GM12878 (cell line): Measurements from ENCODE around the gene ATG12. TPM values are rescaled to one million over a fixed set of nuclear protein-coding genes. Genes with fewer than 3 reads are reported as not detected.

ENCODE experiments used
- ATAC-seq: fragments of 200-7000 bp; cut with Tn5 transposase; 3 replicates; pipeline ENCODE4 v1.9.1; 2020; ENCODE audit warnings: mild to moderate bottlenecking, moderate library complexity
- BruUV-seq: library from RNA; stranded (reverse); fragments of 400-500 nt; replicated peaks from 2 replicates; lab custom pipeline; 2021; lab: Mats Ljungman, UMichigan
- CTCF ChIA-PET: fragments of 300-600 bp; sonication (Branson Sonifier 250); formaldehyde crosslinking; extraction: SDS; loops from one replicate; lab custom pipeline; 2021; ENCODE audit warnings: inconsistent platforms; lab: Yijun Ruan, JAX
- POLR2A ChIA-PET: fragments of 350-600 bp; formaldehyde crosslinking; extraction: SDS; loops from one replicate; lab custom pipeline; 2021; ENCODE audit warnings: inconsistent platforms; lab: Charles Lee
- RAD21 ChIA-PET: fragments of 300-600 bp; sonication (Branson Sonifier 250); formaldehyde crosslinking; loops from one replicate; lab custom pipeline; 2023; ENCODE audit warnings: antibody characterized with exemption; ENCODE audit not compliant: unreplicated experiment; lab: Charles Lee
- SMC1A ChIA-PET: fragments of 300-600 bp; sonication (Branson Sonifier 250); formaldehyde crosslinking; loops from one replicate; lab custom pipeline; 2023; ENCODE audit not compliant: unreplicated experiment, uncharacterized antibody; lab: Charles Lee
- DNase-seq: peaks from one replicate; pipeline ENCODE4 v3.0.0-alpha.2; 2011; ENCODE audit warnings: low read depth, low spot score
- FAIRE-seq: peaks from 3 replicates; lab custom pipeline; 2011; peaks lifted over from hg19 to GRCh38; lab: Jason Lieb, UNC
- H2AFZ ChIP-seq: 2 replicates; pipeline ENCODE4 v1.6.0; 2011; ENCODE audit warnings: low read depth, low read length, control low read depth; ENCODE audit not compliant: control insufficient read depth
- H3K27ac ChIP-seq: 2 replicates; pipeline ENCODE4 v1.5.1; 2011; ENCODE audit warnings: control low read depth; ENCODE audit not compliant: control insufficient read depth, insufficient read depth
- H3K27me3 ChIP-seq, 2 experiments: replicated peaks in 1 of 2; 2 replicates each; pipeline versions ENCODE4 v1.6.0 to v1.6.1; 2011; ENCODE audit warnings: low read length in 1 of 2; ENCODE audit not compliant: control insufficient read depth in 2 of 2, insufficient read depth in 2 of 2
- H3K36me3 ChIP-seq, 2 experiments: 2 replicates each; pipeline ENCODE4 v1.5.1; 2011; ENCODE audit warnings: low read length in 1 of 2; ENCODE audit not compliant: control insufficient read depth in 2 of 2, insufficient read depth in 2 of 2
- H3K4me1 ChIP-seq: 2 replicates; pipeline ENCODE4 v1.6.1; 2011; ENCODE audit warnings: mild to moderate bottlenecking, low read length, moderate library complexity, mixed read lengths; ENCODE audit not compliant: control insufficient read depth, insufficient read depth
- H3K4me2 ChIP-seq: 2 replicates; pipeline ENCODE4 v1.6.0; 2011; ENCODE audit warnings: control low read depth; ENCODE audit not compliant: control insufficient read depth, insufficient read depth
- H3K4me3 ChIP-seq: fragments of 200-600 bp; sonication (generic); 2 replicates; pipeline ENCODE4 v1.5.1; 2016
- H3K79me2 ChIP-seq: 2 replicates; pipeline ENCODE4 v1.6.0; 2011; ENCODE audit warnings: low read length; ENCODE audit not compliant: control insufficient read depth, insufficient read depth
- H3K9ac ChIP-seq: 2 replicates; pipeline ENCODE4 v1.8.0; 2011; ENCODE audit warnings: low read length, control low read depth, mixed read lengths; ENCODE audit not compliant: control insufficient read depth, insufficient read depth
- H3K9me3 ChIP-seq: replicated peaks from 3 replicates; pipeline ENCODE4 v1.5.1; 2011; ENCODE audit warnings: mild to moderate bottlenecking, low read length; ENCODE audit not compliant: control insufficient read depth, insufficient read depth
- H4K20me1 ChIP-seq: 2 replicates; pipeline ENCODE4 v1.6.0; 2011; ENCODE audit not compliant: control insufficient read depth, insufficient read depth
- BACH1 ChIP-seq: fragments of 450-650 bp; IDR thresholded peaks from 2 replicates; pipeline ENCODE4 v1.6.1; 2017; ENCODE audit warnings: mild to moderate bottlenecking, borderline replicate concordance
- CEBPB ChIP-seq, 2 experiments: fragments of 150-350 bp in 1 of 2; IDR thresholded peaks; 2 replicates each; pipeline ENCODE4 v1.6.1; 2012 to 2014; ENCODE audit warnings: low read depth in 2 of 2, low read length in 2 of 2, borderline replicate concordance in 1 of 2, inconsistent platforms in 1 of 2
- MEF2A ChIP-seq: IDR thresholded peaks from 2 replicates; pipeline ENCODE4 v1.6.1; 2011; ENCODE audit warnings: low read depth, mild to moderate bottlenecking, low read length, moderate library complexity; ENCODE audit not compliant: insufficient read depth
- NFYA ChIP-seq: IDR thresholded peaks from 2 replicates; pipeline ENCODE4 v1.6.1; 2011; ENCODE audit warnings: low read depth, mild to moderate bottlenecking, low read length, improper control_type of control experiment, borderline replicate concordance
- NR2C2 ChIP-seq: IDR thresholded peaks from 2 replicates; pipeline ENCODE4 v1.6.1; 2011; ENCODE audit warnings: borderline replicate concordance, low read depth; ENCODE audit not compliant: control insufficient read depth, insufficient read length
- RUNX3 ChIP-seq: IDR thresholded peaks from 2 replicates; pipeline ENCODE4 v1.6.1; 2012; ENCODE audit warnings: low read length, inconsistent platforms
- SREBF2 ChIP-seq: IDR thresholded peaks from 2 replicates; pipeline ENCODE4 v1.6.1; 2012; ENCODE audit warnings: mild to moderate bottlenecking, low read length
- ZBED1 ChIP-seq: IDR thresholded peaks from 2 replicates; pipeline ENCODE4 v1.6.1; 2016; ENCODE audit warnings: borderline replicate concordance
- in situ Hi-C: fragments of 300-500 bp; cut with MboI; formaldehyde crosslinking; loops from 9 replicates; pipeline ENCODE4 v1.14.3; 2018; ENCODE audit warnings: mixed read lengths
- intact Hi-C: fragments of 100-400 bp; cut with micrococcal nuclease; formaldehyde crosslinking; loops from one replicate; pipeline ENCODE4 v1.14.2; 2022; ENCODE audit not compliant: unreplicated experiment
- polyA plus RNA-seq, 11 experiments: library from polyadenylated mRNA; depleted of rRNA in 4 of 11; unstranded in 6 of 11; stranded (reverse) in 5 of 11; fragments of >200 nt; fragmentation: Nextera tagmentation in 4 of 11; fragmentation: Illumina TruSeq in 1 of 11; extraction: Ambion mirVana in 4 of 11; extraction: Trizol in 1 of 11; gene quantifications; 1 replicate in 1 of 11; 2 replicates in 10 of 11; pipeline versions ENCODE4 v1.2.1 to v1.2.3, GENCODE V29; 2011 to 2016; ENCODE audit warnings: inconsistent platforms in 2 of 11, missing spikeins in 2 of 11, low read depth in 1 of 11
- total RNA-seq, 4 experiments: library from RNA; depleted of rRNA in 3 of 4; stranded (reverse); fragments of >200 nt in 3 of 4; fragmentation: Illumina TruSeq in 1 of 4; extraction: Trizol in 1 of 4; gene quantifications; 2 replicates each; pipeline versions ENCODE4 v1.2.1 to v1.2.3, GENCODE V29; 2013 to 2021
- TF ChIP-seq, protein P1 (sequence below): fragments of 450-650 bp; IDR thresholded peaks from 2 replicates; pipeline ENCODE4 v1.6.1; 2018; ENCODE audit warnings: mild to moderate bottlenecking, low read depth, moderate library complexity; ENCODE audit not compliant: partially characterized antibody
- TF ChIP-seq, protein P2 (sequence below): fragments of 450-650 bp; IDR thresholded peaks from 2 replicates; pipeline ENCODE4 v1.6.1; 2017; ENCODE audit warnings: mild to moderate bottlenecking, moderate library complexity
- TF ChIP-seq, protein P3 (sequence below): IDR thresholded peaks from 2 replicates; pipeline ENCODE4 v1.6.1; 2012; ENCODE audit warnings: mild to moderate bottlenecking, low read depth, low read length
- TF ChIP-seq, protein P4 (sequence below): IDR thresholded peaks from 2 replicates; pipeline ENCODE4 v1.6.1; 2011; ENCODE audit warnings: borderline replicate concordance, low read depth, mild to moderate bottlenecking, moderate library complexity, mixed read lengths, low read length; ENCODE audit not compliant: insufficient read depth; ENCODE audit errors: extremely low read length

ATG12 gene
- total and polyA plus RNA-seq, 10 of the 15 experiments (the other 5 are each of a cell fraction or from before 2014, with no cell fraction given) = 23.2 to 92.0 (median 58.6) TPM

DNA sequence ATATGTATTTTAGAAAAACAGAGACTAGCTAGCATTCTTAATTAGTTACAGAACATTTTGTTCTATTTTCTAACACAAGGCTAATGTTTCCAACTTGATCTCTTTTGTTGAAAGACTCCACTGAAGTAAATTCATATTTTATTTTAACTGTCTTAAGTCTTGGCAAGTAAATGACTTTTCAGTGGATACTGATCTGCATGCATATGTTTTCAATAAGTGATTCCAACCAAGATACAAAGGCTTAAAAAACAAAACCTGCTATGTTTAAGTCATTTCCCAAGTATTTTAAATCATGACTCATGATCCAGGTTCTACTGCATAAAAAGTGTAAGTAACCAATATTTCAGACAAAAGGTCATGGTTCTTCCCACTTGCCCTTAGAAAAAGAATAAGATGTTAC lies 30.6 kb downstream of the ATG12 start:
- ATAC-seq (no peak), DNase-seq (no peak), FAIRE-seq (no peak)
- Histone ChIP-seq H3K27me3 (peaks cover 4 to 8% of the 10 kb centered on the region in 2 experiments), H3K79me2 (no peaks in the 10 kb centered on the region), H4K20me1 (no peaks in the 10 kb centered on the region), H3K4me2 (no peak overlapping the region), H3K27ac (no peak overlapping the region), H3K4me3 (no peak overlapping the region), H3K9me3 (no peaks in the 10 kb centered on the region), H3K36me3 (no peaks in the 10 kb centered on the region), H3K4me1 (no peaks in the 10 kb centered on the region), H3K9ac (no peak overlapping the region), H2AFZ (no peak overlapping the region)
- SMC1A ChIA-PET = interaction anchor here (0.6 kb wide), 1 partner anchor 321 kb away, joined by 3 read pairs; no protein-coding TSS in a partner anchor
- in situ Hi-C loops (no loop called here), intact Hi-C loops (no loop called here)
- RAD21 ChIA-PET = no interaction called here
- CTCF ChIA-PET = interaction anchor here (1.0 to 1.2 kb wide), 2 partner anchors 29 to 146 kb away, joined by 3 read pairs; no protein-coding TSS in a partner anchor
- no TSS peak for BruUV-seq
- POLR2A ChIA-PET = no interaction called here
- TF ChIP-seq NFYA (no peak), BACH1 (no peak), NR2C2 (no peak), MEF2A (no peak), CEBPB (IDR thresholded peaks at IDR 0.05; ENCODE audit: borderline replicate concordance in 1 of 2, low read depth in 2 of 2, low read length in 2 of 2) (no peak), ZBED1 (no peak), SREBF2 (no peak), RUNX3 (no peak)
- TF ChIP-seq, protein P1, sequence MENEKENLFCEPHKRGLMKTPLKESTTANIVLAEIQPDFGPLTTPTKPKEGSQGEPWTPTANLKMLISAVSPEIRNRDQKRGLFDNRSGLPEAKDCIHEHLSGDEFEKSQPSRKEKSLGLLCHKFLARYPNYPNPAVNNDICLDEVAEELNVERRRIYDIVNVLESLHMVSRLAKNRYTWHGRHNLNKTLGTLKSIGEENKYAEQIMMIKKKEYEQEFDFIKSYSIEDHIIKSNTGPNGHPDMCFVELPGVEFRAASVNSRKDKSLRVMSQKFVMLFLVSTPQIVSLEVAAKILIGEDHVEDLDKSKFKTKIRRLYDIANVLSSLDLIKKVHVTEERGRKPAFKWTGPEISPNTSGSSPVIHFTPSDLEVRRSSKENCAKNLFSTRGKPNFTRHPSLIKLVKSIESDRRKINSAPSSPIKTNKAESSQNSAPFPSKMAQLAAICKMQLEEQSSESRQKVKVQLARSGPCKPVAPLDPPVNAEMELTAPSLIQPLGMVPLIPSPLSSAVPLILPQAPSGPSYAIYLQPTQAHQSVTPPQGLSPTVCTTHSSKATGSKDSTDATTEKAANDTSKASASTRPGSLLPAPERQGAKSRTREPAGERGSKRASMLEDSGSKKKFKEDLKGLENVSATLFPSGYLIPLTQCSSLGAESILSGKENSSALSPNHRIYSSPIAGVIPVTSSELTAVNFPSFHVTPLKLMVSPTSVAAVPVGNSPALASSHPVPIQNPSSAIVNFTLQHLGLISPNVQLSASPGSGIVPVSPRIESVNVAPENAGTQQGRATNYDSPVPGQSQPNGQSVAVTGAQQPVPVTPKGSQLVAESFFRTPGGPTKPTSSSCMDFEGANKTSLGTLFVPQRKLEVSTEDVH = no peak
- TF ChIP-seq, protein P2, sequence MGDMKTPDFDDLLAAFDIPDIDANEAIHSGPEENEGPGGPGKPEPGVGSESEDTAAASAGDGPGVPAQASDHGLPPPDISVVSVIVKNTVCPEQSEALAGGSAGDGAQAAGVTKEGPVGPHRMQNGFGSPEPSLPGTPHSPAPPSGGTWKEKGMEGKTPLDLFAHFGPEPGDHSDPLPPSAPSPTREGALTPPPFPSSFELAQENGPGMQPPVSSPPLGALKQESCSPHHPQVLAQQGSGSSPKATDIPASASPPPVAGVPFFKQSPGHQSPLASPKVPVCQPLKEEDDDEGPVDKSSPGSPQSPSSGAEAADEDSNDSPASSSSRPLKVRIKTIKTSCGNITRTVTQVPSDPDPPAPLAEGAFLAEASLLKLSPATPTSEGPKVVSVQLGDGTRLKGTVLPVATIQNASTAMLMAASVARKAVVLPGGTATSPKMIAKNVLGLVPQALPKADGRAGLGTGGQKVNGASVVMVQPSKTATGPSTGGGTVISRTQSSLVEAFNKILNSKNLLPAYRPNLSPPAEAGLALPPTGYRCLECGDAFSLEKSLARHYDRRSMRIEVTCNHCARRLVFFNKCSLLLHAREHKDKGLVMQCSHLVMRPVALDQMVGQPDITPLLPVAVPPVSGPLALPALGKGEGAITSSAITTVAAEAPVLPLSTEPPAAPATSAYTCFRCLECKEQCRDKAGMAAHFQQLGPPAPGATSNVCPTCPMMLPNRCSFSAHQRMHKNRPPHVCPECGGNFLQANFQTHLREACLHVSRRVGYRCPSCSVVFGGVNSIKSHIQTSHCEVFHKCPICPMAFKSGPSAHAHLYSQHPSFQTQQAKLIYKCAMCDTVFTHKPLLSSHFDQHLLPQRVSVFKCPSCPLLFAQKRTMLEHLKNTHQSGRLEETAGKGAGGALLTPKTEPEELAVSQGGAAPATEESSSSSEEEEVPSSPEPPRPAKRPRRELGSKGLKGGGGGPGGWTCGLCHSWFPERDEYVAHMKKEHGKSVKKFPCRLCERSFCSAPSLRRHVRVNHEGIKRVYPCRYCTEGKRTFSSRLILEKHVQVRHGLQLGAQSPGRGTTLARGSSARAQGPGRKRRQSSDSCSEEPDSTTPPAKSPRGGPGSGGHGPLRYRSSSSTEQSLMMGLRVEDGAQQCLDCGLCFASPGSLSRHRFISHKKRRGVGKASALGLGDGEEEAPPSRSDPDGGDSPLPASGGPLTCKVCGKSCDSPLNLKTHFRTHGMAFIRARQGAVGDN = no peak
- TF ChIP-seq, protein P3, sequence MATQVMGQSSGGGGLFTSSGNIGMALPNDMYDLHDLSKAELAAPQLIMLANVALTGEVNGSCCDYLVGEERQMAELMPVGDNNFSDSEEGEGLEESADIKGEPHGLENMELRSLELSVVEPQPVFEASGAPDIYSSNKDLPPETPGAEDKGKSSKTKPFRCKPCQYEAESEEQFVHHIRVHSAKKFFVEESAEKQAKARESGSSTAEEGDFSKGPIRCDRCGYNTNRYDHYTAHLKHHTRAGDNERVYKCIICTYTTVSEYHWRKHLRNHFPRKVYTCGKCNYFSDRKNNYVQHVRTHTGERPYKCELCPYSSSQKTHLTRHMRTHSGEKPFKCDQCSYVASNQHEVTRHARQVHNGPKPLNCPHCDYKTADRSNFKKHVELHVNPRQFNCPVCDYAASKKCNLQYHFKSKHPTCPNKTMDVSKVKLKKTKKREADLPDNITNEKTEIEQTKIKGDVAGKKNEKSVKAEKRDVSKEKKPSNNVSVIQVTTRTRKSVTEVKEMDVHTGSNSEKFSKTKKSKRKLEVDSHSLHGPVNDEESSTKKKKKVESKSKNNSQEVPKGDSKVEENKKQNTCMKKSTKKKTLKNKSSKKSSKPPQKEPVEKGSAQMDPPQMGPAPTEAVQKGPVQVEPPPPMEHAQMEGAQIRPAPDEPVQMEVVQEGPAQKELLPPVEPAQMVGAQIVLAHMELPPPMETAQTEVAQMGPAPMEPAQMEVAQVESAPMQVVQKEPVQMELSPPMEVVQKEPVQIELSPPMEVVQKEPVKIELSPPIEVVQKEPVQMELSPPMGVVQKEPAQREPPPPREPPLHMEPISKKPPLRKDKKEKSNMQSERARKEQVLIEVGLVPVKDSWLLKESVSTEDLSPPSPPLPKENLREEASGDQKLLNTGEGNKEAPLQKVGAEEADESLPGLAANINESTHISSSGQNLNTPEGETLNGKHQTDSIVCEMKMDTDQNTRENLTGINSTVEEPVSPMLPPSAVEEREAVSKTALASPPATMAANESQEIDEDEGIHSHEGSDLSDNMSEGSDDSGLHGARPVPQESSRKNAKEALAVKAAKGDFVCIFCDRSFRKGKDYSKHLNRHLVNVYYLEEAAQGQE = no peak
- TF ChIP-seq, protein P4, sequence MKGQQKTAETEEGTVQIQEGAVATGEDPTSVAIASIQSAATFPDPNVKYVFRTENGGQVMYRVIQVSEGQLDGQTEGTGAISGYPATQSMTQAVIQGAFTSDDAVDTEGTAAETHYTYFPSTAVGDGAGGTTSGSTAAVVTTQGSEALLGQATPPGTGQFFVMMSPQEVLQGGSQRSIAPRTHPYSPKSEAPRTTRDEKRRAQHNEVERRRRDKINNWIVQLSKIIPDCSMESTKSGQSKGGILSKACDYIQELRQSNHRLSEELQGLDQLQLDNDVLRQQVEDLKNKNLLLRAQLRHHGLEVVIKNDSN = no peak
